NOMO-1 treated with dmso at 0.1 percent for 144 hours (cell line): ENCODE results near the gene ANAPC2.
A peak's percentile ranks its signal among the peaks of the same experiment; 100 is the strongest.

Source experiments
- DNase-seq: peaks from one replicate; lab custom pipeline; 2025; ENCODE audit not compliant: unreplicated experiment; lab: John Stamatoyannopoulos, UW

ANAPC2 gene

GRCh38 chr9:137188490-137189296 lies at the start of gene ANAPC2, which contains the start of gene SSNA1:
ANAPC2 (minus strand) TSS chr9:137188560; CDS start chr9:137188532, 28 bp downstream.
SSNA1 (plus strand) TSS chr9:137188676; CDS start chr9:137188727, 51 bp downstream.
- DNase-seq, result peak; percentile 93

- DNase-seq, result no peak
Measured at GRCh38 chr9:137236936-137237421, 48.6 kb upstream of the ANAPC2 start.

GRCh38 chr9:137236238-137236935 lies 48.0 kb upstream of the ANAPC2 start:
- DNase-seq, result peak; percentile 72

GRCh38 chr9:137235424-137236237 lies 47.3 kb upstream of the ANAPC2 start:
- no peak for DNase-seq

GRCh38 chr9:137234758-137235423 lies 46.5 kb upstream of the ANAPC2 start:
- DNase-seq, result no peak

GRCh38 chr9:137234055-137234697 lies 45.8 kb upstream of the ANAPC2 start:
- no peak for DNase-seq

- no peak for DNase-seq
Measured at GRCh38 chr9:137233143-137233980, 45.0 kb upstream of the ANAPC2 start.

GRCh38 chr9:137232510-137232909 lies 44.1 kb upstream of the ANAPC2 start:
- DNase-seq, result no peak

GRCh38 chr9:137232101-137232500 lies 43.7 kb upstream of the ANAPC2 start:
- no peak for DNase-seq

- no peak for DNase-seq
Measured at GRCh38 chr9:137231372-137232039, 43.1 kb upstream of the ANAPC2 start.

- no peak for DNase-seq
Measured at GRCh38 chr9:137230705-137231371, 42.5 kb upstream of the ANAPC2 start, which contains the start of gene SLC34A3. SLC34A3 (plus strand) TSS chr9:137230901; CDS start chr9:137231703, 802 bp downstream.

GRCh38 chr9:137229903-137230704 lies 41.7 kb upstream of the ANAPC2 start:
- no peak for DNase-seq

GRCh38 chr9:137228968-137229896 lies 40.9 kb upstream of the ANAPC2 start:
- DNase-seq, result no peak

GRCh38 chr9:137228506-137228967 lies 40.2 kb upstream of the ANAPC2 start:
- no peak for DNase-seq

GRCh38 chr9:137227853-137228505 lies 39.6 kb upstream of the ANAPC2 start:
- DNase-seq, result no peak
